GM12878 (cell line): ENCODE results near the gene MCEE. TPM values are rescaled to one million over a fixed set of nuclear protein-coding genes. Genes with fewer than 3 reads are reported as not detected.

Experiments used
- ATAC-seq: fragments of 200-7000 bp; cut with Tn5 transposase; 3 replicates; pipeline ENCODE4 v1.9.1; 2020; ENCODE audit warnings: mild to moderate bottlenecking, moderate library complexity
- BruUV-seq: library from RNA; stranded (reverse); fragments of 400-500 nt; replicated peaks from 2 replicates; lab custom pipeline; 2021; lab: Mats Ljungman, UMichigan
- CTCF ChIA-PET: fragments of 300-600 bp; sonication (Branson Sonifier 250); formaldehyde crosslinking; extraction: SDS; loops from one replicate; lab custom pipeline; 2021; ENCODE audit warnings: inconsistent platforms; lab: Yijun Ruan, JAX
- POLR2A ChIA-PET: fragments of 350-600 bp; formaldehyde crosslinking; extraction: SDS; loops from one replicate; lab custom pipeline; 2021; ENCODE audit warnings: inconsistent platforms; lab: Charles Lee
- RAD21 ChIA-PET: fragments of 300-600 bp; sonication (Branson Sonifier 250); formaldehyde crosslinking; loops from one replicate; lab custom pipeline; 2023; ENCODE audit warnings: antibody characterized with exemption; ENCODE audit not compliant: unreplicated experiment; lab: Charles Lee
- SMC1A ChIA-PET: fragments of 300-600 bp; sonication (Branson Sonifier 250); formaldehyde crosslinking; loops from one replicate; lab custom pipeline; 2023; ENCODE audit not compliant: unreplicated experiment, uncharacterized antibody; lab: Charles Lee
- DNase-seq: peaks from one replicate; pipeline ENCODE4 v3.0.0-alpha.2; 2011; ENCODE audit warnings: low read depth, low spot score
- FAIRE-seq: peaks from 3 replicates; lab custom pipeline; 2011; peaks lifted over from hg19 to GRCh38; lab: Jason Lieb, UNC
- H2AFZ ChIP-seq: 2 replicates; pipeline ENCODE4 v1.6.0; 2011; ENCODE audit warnings: low read depth, low read length, control low read depth; ENCODE audit not compliant: control insufficient read depth
- H3K27ac ChIP-seq: 2 replicates; pipeline ENCODE4 v1.5.1; 2011; ENCODE audit warnings: control low read depth; ENCODE audit not compliant: control insufficient read depth, insufficient read depth
- H3K27me3 ChIP-seq, 2 experiments: replicated peaks in 1 of 2; 2 replicates each; pipeline versions ENCODE4 v1.6.0 to v1.6.1; 2011; ENCODE audit warnings: low read length in 1 of 2; ENCODE audit not compliant: control insufficient read depth in 2 of 2, insufficient read depth in 2 of 2
- H3K36me3 ChIP-seq, 2 experiments: 2 replicates each; pipeline ENCODE4 v1.5.1; 2011; ENCODE audit warnings: low read length in 1 of 2; ENCODE audit not compliant: control insufficient read depth in 2 of 2, insufficient read depth in 2 of 2
- H3K4me1 ChIP-seq: 2 replicates; pipeline ENCODE4 v1.6.1; 2011; ENCODE audit warnings: mild to moderate bottlenecking, low read length, moderate library complexity, mixed read lengths; ENCODE audit not compliant: control insufficient read depth, insufficient read depth
- H3K4me2 ChIP-seq: 2 replicates; pipeline ENCODE4 v1.6.0; 2011; ENCODE audit warnings: control low read depth; ENCODE audit not compliant: control insufficient read depth, insufficient read depth
- H3K4me3 ChIP-seq: fragments of 200-600 bp; sonication (generic); 2 replicates; pipeline ENCODE4 v1.5.1; 2016
- H3K79me2 ChIP-seq: 2 replicates; pipeline ENCODE4 v1.6.0; 2011; ENCODE audit warnings: low read length; ENCODE audit not compliant: control insufficient read depth, insufficient read depth
- H3K9ac ChIP-seq: 2 replicates; pipeline ENCODE4 v1.8.0; 2011; ENCODE audit warnings: low read length, control low read depth, mixed read lengths; ENCODE audit not compliant: control insufficient read depth, insufficient read depth
- H3K9me3 ChIP-seq: replicated peaks from 3 replicates; pipeline ENCODE4 v1.5.1; 2011; ENCODE audit warnings: mild to moderate bottlenecking, low read length; ENCODE audit not compliant: control insufficient read depth, insufficient read depth
- H4K20me1 ChIP-seq: 2 replicates; pipeline ENCODE4 v1.6.0; 2011; ENCODE audit not compliant: control insufficient read depth, insufficient read depth
- ATF2 ChIP-seq: IDR thresholded peaks from 2 replicates; pipeline ENCODE4 v1.6.1; 2012; ENCODE audit warnings: low read length, inconsistent platforms
- BCL11A ChIP-seq: IDR thresholded peaks from 2 replicates; pipeline ENCODE4 v1.6.1; 2011; ENCODE audit warnings: low read depth, low read length
- CTCF ChIP-seq, 3 experiments: IDR thresholded peaks in 2 of 3; conservative IDR thresholded peaks in 1 of 3; 2 replicates each; pipeline ENCODE4 v1.5.1; 2011; ENCODE audit warnings: low read depth in 3 of 3, low read length in 3 of 3, mild to moderate bottlenecking in 3 of 3, control low read depth in 2 of 3, moderate library complexity in 2 of 3, inconsistent platforms in 1 of 3, mixed read lengths in 1 of 3; ENCODE audit not compliant: control insufficient read depth in 2 of 3, insufficient read depth in 1 of 3; ENCODE audit errors: extremely low read depth in 1 of 3
- HDAC6 ChIP-seq: fragments of 200-600 bp; sonication (generic); IDR thresholded peaks from one replicate; pipeline ENCODE4 v1.8.0; 2017; ENCODE audit warnings: antibody characterized with exemption; ENCODE audit not compliant: unreplicated experiment
- JUND ChIP-seq: IDR thresholded peaks from 2 replicates; pipeline ENCODE4 v1.6.1; 2012; ENCODE audit warnings: low read depth, mild to moderate bottlenecking, low read length, improper control_type of control experiment, moderate library complexity
- NFIC ChIP-seq: IDR thresholded peaks from 2 replicates; pipeline ENCODE4 v1.6.1; 2012; ENCODE audit warnings: low read depth, mild to moderate bottlenecking, inconsistent platforms, low read length, moderate library complexity
- RCOR1 ChIP-seq: conservative IDR thresholded peaks from 2 replicates; pipeline ENCODE4 v1.6.1; 2012; ENCODE audit warnings: low read depth, low read length, improper control_type of control experiment
- RELA ChIP-seq: fragments of 450-650 bp; IDR thresholded peaks from 2 replicates; pipeline ENCODE4 v1.8.0; 2014; ENCODE audit warnings: borderline replicate concordance; ENCODE audit not compliant: partially characterized antibody
- RUNX3 ChIP-seq: IDR thresholded peaks from 2 replicates; pipeline ENCODE4 v1.6.1; 2012; ENCODE audit warnings: low read length, inconsistent platforms
- SIX5 ChIP-seq: IDR thresholded peaks from 2 replicates; pipeline ENCODE4 v1.6.1; 2011; ENCODE audit warnings: mild to moderate bottlenecking, low read depth, low read length, moderate library complexity; ENCODE audit not compliant: severe bottlenecking
- ZNF24 ChIP-seq: fragments of 450-650 bp; IDR thresholded peaks from 2 replicates; pipeline ENCODE4 v1.6.1; 2017; ENCODE audit warnings: antibody characterized with exemption, mild to moderate bottlenecking
- WGBS: methylation state at CpG from one replicate; pipeline ENCODE4 v1.1.6; 2016; ENCODE audit warnings: low lambda C conversion rate; ENCODE audit not compliant: insufficient replicate concordance, insufficient coverage; ENCODE audit errors: missing lambda C conversion rate; 5-methylcytosine and 5-hydroxymethylcytosine counted together
- in situ Hi-C: fragments of 300-500 bp; cut with MboI; formaldehyde crosslinking; loops from 9 replicates; pipeline ENCODE4 v1.14.3; 2018; ENCODE audit warnings: mixed read lengths
- intact Hi-C: fragments of 100-400 bp; cut with micrococcal nuclease; formaldehyde crosslinking; loops from one replicate; pipeline ENCODE4 v1.14.2; 2022; ENCODE audit not compliant: unreplicated experiment
- polyA plus RNA-seq, 11 experiments: library from polyadenylated mRNA; depleted of rRNA in 4 of 11; unstranded in 6 of 11; stranded (reverse) in 5 of 11; fragments of >200 nt; fragmentation: Nextera tagmentation in 4 of 11; fragmentation: Illumina TruSeq in 1 of 11; extraction: Ambion mirVana in 4 of 11; extraction: Trizol in 1 of 11; gene quantifications; 1 replicate in 1 of 11; 2 replicates in 10 of 11; pipeline versions ENCODE4 v1.2.1 to v1.2.3, GENCODE V29; 2011 to 2016; ENCODE audit warnings: inconsistent platforms in 2 of 11, missing spikeins in 2 of 11, low read depth in 1 of 11
- total RNA-seq, 4 experiments: library from RNA; depleted of rRNA in 3 of 4; stranded (reverse); fragments of >200 nt in 3 of 4; fragmentation: Illumina TruSeq in 1 of 4; extraction: Trizol in 1 of 4; gene quantifications; 2 replicates each; pipeline versions ENCODE4 v1.2.1 to v1.2.3, GENCODE V29; 2013 to 2021

Gene MCEE
- total and polyA plus RNA-seq, 10 of the 15 experiments (the other 5 are each of a cell fraction or from before 2014, with no cell fraction given): 17.3 to 63.4 (median 20.9) TPM

GRCh38 chr2:71120195-71120594 lies 9.8 kb downstream of the MCEE start:
- no peaks in the 10 kb centered on the region for H3K9me3 ChIP-seq
- H3K4me1 ChIP-seq: no peaks in the 10 kb centered on the region
- no peak for DNase-seq
- no peak overlapping the region for H3K27ac ChIP-seq
- peaks cover 1 to 16% of the 10 kb centered on the region in 2 experiments; a peak in 3 of 4 replicates for H3K36me3 ChIP-seq
- no peak overlapping the region for H2AFZ ChIP-seq
- no peaks in the 10 kb centered on the region for H3K79me2 ChIP-seq
- ATAC-seq: no peak
- no peaks in the 10 kb centered on the region for H4K20me1 ChIP-seq
- H3K27me3 ChIP-seq: no peaks in the 10 kb centered on the region
- no peak for FAIRE-seq
- intact Hi-C loops (no loop called here), in situ Hi-C loops (no loop called here)
- SMC1A ChIA-PET: interaction anchor here (0.9 to 1.7 kb wide), 2 partner anchors 20 to 48 kb away, joined by 3 to 7 read pairs; no protein-coding TSS in a partner anchor
- no peak overlapping the region for H3K4me3 ChIP-seq
- H3K9ac ChIP-seq: no peak overlapping the region
- CTCF ChIA-PET: interaction anchor here (0.6 kb wide), 1 partner anchor 812 kb away, joined by 4 read pairs; no protein-coding TSS in a partner anchor
- RAD21 ChIA-PET: interaction anchor here (0.9 to 2.0 kb wide), 2 partner anchors 20 to 51 kb away, joined by 3 to 7 read pairs; no protein-coding TSS in a partner anchor
- no peak for TF ChIP-seq SIX5
- TF ChIP-seq RELA: no peak
- H3K4me2 ChIP-seq: no peak overlapping the region
- 62% methylated on average over 6 of the region's 6 CpGs for WGBS
- BruUV-seq: no TSS peak
- POLR2A ChIA-PET: interaction anchor here (0.8 to 1.2 kb wide), 2 partner anchors 10 to 13 kb away, joined by 3 read pairs; partner anchors contain the start of genes MCEE and MPHOSPH10

- ChIA-PET RAD21 (no interaction called here), POLR2A (no interaction called here), CTCF (interaction anchor here (0.6 to 1.5 kb wide), 2 partner anchors 16 to 254 kb away, joined by 4 to 6 read pairs; no protein-coding TSS in a partner anchor), SMC1A (interaction anchor here (0.7 to 1.0 kb wide), 2 partner anchors 10 to 38 kb away, joined by 3 read pairs; no protein-coding TSS in a partner anchor)
- no peaks in the 10 kb centered on the region for H3K4me1 ChIP-seq
- in situ Hi-C loops: no loop called here
- no peaks in the 10 kb centered on the region for H3K9me3 ChIP-seq
- H3K27me3 ChIP-seq: no peaks in the 10 kb centered on the region
- no peak overlapping the region for H3K27ac ChIP-seq
- no peaks in the 10 kb centered on the region for H3K79me2 ChIP-seq
- H4K20me1 ChIP-seq: no peaks in the 10 kb centered on the region
- ATAC-seq (no peak), FAIRE-seq (no peak), DNase-seq (no peak)
- no peak overlapping the region for H2AFZ ChIP-seq
- H3K4me2 ChIP-seq: no peak overlapping the region
- H3K9ac ChIP-seq: no peak overlapping the region
- H3K36me3 ChIP-seq: peaks cover 1 to 16% of the 10 kb centered on the region in 2 experiments; a peak in 3 of 4 replicates
- no peak overlapping the region for H3K4me3 ChIP-seq
- BruUV-seq: no TSS peak
- intact Hi-C loops: no loop called here
- no peak for TF ChIP-seq JUND
- no peak for TF ChIP-seq HDAC6
- no peak for TF ChIP-seq NFIC
- no peak for TF ChIP-seq ATF2
- TF ChIP-seq CTCF (IDR thresholded peaks at IDR 0.05 in 2 of 3, conservative IDR thresholded peaks at IDR 0.05 in 1 of 3; ENCODE audit: control insufficient read depth in 2 of 3, extremely low read depth in 1 of 3, insufficient read depth in 1 of 3, low read depth in 3 of 3, low read length in 3 of 3): no peak
- no peak for TF ChIP-seq BCL11A
- TF ChIP-seq RUNX3: no peak
- TF ChIP-seq RCOR1: no peak
- TF ChIP-seq ZNF24: no peak
Observed at GRCh38 chr2:71117063-71117462, 13.0 kb downstream of the MCEE start.
